Bone marrow (tissue), 2 donors: ENCODE results near the gene HCRTR1.

ENCODE experiments used
- DNase-seq, 2 donors: peaks; one replicate each; lab custom pipeline; 2025; lab: John Stamatoyannopoulos, UW

The HCRTR1 gene

GRCh38 chr1:31626223-31627207 is 9.0 kb downstream of the HCRTR1 start:
- DNase-seq, result no peak

GRCh38 chr1:31627301-31627929 is 9.9 kb downstream of the HCRTR1 start:
- no peak for DNase-seq

GRCh38 chr1:31627930-31628559 is 10.6 kb downstream of the HCRTR1 start:
- no peak for DNase-seq

- DNase-seq, result no peak
Measured at GRCh38 chr1:31628931-31629556, 11.6 kb downstream of the HCRTR1 start.

DNA sequence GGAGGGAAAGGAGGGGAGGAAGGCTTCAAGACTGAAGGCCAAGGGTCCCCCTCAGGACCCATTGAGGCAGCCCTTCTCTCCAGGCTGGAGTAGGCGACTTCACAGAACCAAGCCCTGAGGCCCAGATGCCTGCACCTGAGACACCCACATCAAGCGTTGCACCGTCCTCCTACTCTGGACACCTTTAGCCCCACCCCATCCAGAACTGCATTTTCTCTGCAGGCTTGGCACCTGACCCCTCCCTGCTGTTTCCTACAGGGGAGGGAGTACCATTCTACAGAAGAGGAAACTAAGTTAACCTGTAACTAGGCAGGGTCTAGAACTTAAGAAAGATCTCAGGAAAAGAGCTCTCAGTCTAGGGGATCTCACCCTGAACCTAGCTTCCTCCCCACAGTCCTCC is 15.2 kb downstream of the HCRTR1 start:
- no peak for DNase-seq

GRCh38 chr1:31633117-31633516 is 15.6 kb downstream of the HCRTR1 start:
- DNase-seq, result peak in 1 of 2 donors; percentile 16

DNA sequence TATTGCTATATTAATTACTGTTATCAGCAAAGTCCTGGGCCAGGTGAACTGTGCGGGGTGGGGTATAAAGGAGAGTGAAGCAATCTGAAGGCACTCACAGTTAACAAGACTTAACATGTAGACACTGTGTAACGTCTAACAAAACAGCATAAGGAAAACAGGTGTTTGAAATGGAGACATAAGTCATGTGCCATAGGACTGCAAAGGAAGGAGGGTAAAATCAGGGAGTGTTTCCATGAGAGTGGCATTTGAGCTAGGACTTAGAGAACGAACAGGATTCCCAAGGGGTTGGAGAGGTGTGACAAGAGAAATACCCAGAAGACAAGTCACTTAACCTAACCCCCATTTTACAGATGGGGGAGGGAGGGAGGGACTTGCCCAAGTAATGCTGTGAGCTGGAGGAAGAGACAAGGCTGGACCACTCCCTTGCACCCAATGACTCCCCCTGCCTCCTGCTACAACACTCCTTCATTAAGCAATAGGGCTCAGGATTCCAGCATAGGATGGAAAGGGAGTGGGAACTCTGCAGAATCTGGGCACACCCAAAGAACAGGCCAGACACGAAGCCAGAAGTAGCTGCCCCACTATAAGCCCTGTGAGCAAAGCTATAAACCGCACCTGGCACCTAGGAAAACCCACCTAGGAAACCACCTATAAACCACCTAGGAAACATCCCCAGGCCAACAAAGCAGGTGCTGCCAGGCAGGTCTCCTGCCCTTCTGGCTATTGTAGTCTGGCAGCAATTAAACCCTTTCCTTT is 20.6 kb downstream of the HCRTR1 start:
- no peak for DNase-seq

GRCh38 chr1:31639543-31639942 is 22.1 kb downstream of the HCRTR1 start:
- no peak for DNase-seq

GRCh38 chr1:31640179-31640578 is 22.7 kb downstream of the HCRTR1 start:
- no peak for DNase-seq

- no peak for DNase-seq
Measured at GRCh38 chr1:31640964-31641363, 23.5 kb downstream of the HCRTR1 start.

DNA sequence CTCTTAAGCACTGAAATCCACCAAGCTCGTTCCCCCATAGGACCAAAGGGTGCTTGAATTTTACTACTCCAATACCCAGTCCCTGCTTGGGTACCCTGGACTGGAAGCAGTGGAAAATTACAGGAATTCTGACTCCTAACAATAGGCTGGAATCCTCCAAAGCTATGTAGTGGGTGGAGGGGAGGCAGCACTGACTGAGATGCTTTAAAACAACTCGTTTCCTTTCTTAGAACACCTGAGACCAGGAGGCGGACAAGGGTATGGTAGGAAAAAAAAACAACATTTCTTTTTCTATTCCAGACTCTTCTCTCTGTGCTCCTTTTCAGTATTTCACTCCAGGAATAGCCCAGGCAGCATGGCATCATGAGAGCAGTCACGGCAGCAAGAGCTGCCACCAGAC is 24.9 kb downstream of the HCRTR1 start:
- no peak for DNase-seq

- DNase-seq, result no peak
Measured at GRCh38 chr1:31642897-31643296, 25.4 kb downstream of the HCRTR1 start.

- peak in 1 of 2 donors; percentile 53 for DNase-seq
Measured at GRCh38 chr1:31643976-31644559, 26.6 kb downstream of the HCRTR1 start.

GRCh38 chr1:31644560-31645273 is 27.2 kb downstream of the HCRTR1 start, which contains the start of gene PEF1:
PEF1 (minus strand) TSS chr1:31644876; CDS start chr1:31644864, 12 bp downstream.
- DNase-seq, result peak; percentile 95 to 99

DNA sequence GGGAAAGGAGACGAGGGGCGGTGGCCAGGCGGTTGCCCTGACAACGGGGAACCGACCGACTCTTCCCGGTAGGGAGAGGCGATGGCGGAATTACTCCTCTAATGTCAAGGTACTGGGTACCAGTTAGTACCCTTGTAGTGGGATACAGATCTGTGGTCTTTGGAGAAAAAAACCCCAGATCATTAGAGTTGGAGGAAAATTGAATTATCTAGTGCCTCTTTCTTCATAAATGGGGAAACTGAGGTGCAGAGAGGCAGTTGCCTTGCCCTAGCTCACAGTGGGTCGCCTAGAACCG is 27.7 kb downstream of the HCRTR1 start:
- no peak for DNase-seq

- DNase-seq, result no peak
Measured at GRCh38 chr1:31646259-31646960, 28.9 kb downstream of the HCRTR1 start.

DNA sequence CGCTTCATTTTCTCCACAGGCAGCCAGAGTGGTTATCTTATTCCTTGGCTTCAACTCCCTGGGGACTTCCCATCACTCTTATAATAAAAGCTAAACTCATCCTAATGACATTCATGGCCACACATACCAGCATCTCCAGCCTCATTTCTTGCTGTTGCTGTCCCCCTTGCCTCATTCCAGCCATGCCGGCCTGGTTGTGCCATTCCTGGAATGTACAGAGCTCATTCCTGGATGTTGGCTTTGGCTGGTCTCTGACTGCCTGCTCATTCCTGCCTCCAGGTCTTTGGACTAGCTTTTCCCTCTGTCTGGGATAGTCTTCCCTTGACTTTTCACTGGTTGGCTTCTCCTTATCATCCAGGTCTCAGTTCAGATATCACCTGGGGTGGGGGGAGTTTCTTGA is 29.6 kb downstream of the HCRTR1 start:
- DNase-seq, result no peak

GRCh38 chr1:31648190-31648589 is 30.7 kb downstream of the HCRTR1 start:
- DNase-seq, result no peak

GRCh38 chr1:31648641-31649357 is 31.3 kb downstream of the HCRTR1 start:
- no peak for DNase-seq
